GM12878 (cell line): ENCODE measurements around the gene NPY5R. TPM values are rescaled to one million over a fixed set of nuclear protein-coding genes. Genes with fewer than 3 reads are reported as not detected.

Source experiments
- ATAC-seq: fragments of 200-7000 bp; cut with Tn5 transposase; 3 replicates; pipeline ENCODE4 v1.9.1; 2020; ENCODE audit warnings: mild to moderate bottlenecking, moderate library complexity
- BruUV-seq: library from RNA; stranded (reverse); fragments of 400-500 nt; replicated peaks from 2 replicates; lab custom pipeline; 2021; lab: Mats Ljungman, UMichigan
- CTCF ChIA-PET: fragments of 300-600 bp; sonication (Branson Sonifier 250); formaldehyde crosslinking; extraction: SDS; loops from one replicate; lab custom pipeline; 2021; ENCODE audit warnings: inconsistent platforms; lab: Yijun Ruan, JAX
- POLR2A ChIA-PET: fragments of 350-600 bp; formaldehyde crosslinking; extraction: SDS; loops from one replicate; lab custom pipeline; 2021; ENCODE audit warnings: inconsistent platforms; lab: Charles Lee
- RAD21 ChIA-PET: fragments of 300-600 bp; sonication (Branson Sonifier 250); formaldehyde crosslinking; loops from one replicate; lab custom pipeline; 2023; ENCODE audit warnings: antibody characterized with exemption; ENCODE audit not compliant: unreplicated experiment; lab: Charles Lee
- SMC1A ChIA-PET: fragments of 300-600 bp; sonication (Branson Sonifier 250); formaldehyde crosslinking; loops from one replicate; lab custom pipeline; 2023; ENCODE audit not compliant: unreplicated experiment, uncharacterized antibody; lab: Charles Lee
- DNase-seq: peaks from one replicate; pipeline ENCODE4 v3.0.0-alpha.2; 2011; ENCODE audit warnings: low read depth, low spot score
- FAIRE-seq: peaks from 3 replicates; lab custom pipeline; 2011; peaks lifted over from hg19 to GRCh38; lab: Jason Lieb, UNC
- H2AFZ ChIP-seq: 2 replicates; pipeline ENCODE4 v1.6.0; 2011; ENCODE audit warnings: low read depth, low read length, control low read depth; ENCODE audit not compliant: control insufficient read depth
- H3K27ac ChIP-seq: 2 replicates; pipeline ENCODE4 v1.5.1; 2011; ENCODE audit warnings: control low read depth; ENCODE audit not compliant: control insufficient read depth, insufficient read depth
- H3K27me3 ChIP-seq, 2 experiments: replicated peaks in 1 of 2; 2 replicates each; pipeline versions ENCODE4 v1.6.0 to v1.6.1; 2011; ENCODE audit warnings: low read length in 1 of 2; ENCODE audit not compliant: control insufficient read depth in 2 of 2, insufficient read depth in 2 of 2
- H3K36me3 ChIP-seq, 2 experiments: 2 replicates each; pipeline ENCODE4 v1.5.1; 2011; ENCODE audit warnings: low read length in 1 of 2; ENCODE audit not compliant: control insufficient read depth in 2 of 2, insufficient read depth in 2 of 2
- H3K4me1 ChIP-seq: 2 replicates; pipeline ENCODE4 v1.6.1; 2011; ENCODE audit warnings: mild to moderate bottlenecking, low read length, moderate library complexity, mixed read lengths; ENCODE audit not compliant: control insufficient read depth, insufficient read depth
- H3K4me2 ChIP-seq: 2 replicates; pipeline ENCODE4 v1.6.0; 2011; ENCODE audit warnings: control low read depth; ENCODE audit not compliant: control insufficient read depth, insufficient read depth
- H3K4me3 ChIP-seq: fragments of 200-600 bp; sonication (generic); 2 replicates; pipeline ENCODE4 v1.5.1; 2016
- H3K79me2 ChIP-seq: 2 replicates; pipeline ENCODE4 v1.6.0; 2011; ENCODE audit warnings: low read length; ENCODE audit not compliant: control insufficient read depth, insufficient read depth
- H3K9ac ChIP-seq: 2 replicates; pipeline ENCODE4 v1.8.0; 2011; ENCODE audit warnings: low read length, control low read depth, mixed read lengths; ENCODE audit not compliant: control insufficient read depth, insufficient read depth
- H3K9me3 ChIP-seq: replicated peaks from 3 replicates; pipeline ENCODE4 v1.5.1; 2011; ENCODE audit warnings: mild to moderate bottlenecking, low read length; ENCODE audit not compliant: control insufficient read depth, insufficient read depth
- H4K20me1 ChIP-seq: 2 replicates; pipeline ENCODE4 v1.6.0; 2011; ENCODE audit not compliant: control insufficient read depth, insufficient read depth
- BACH1 ChIP-seq: fragments of 450-650 bp; IDR thresholded peaks from 2 replicates; pipeline ENCODE4 v1.6.1; 2017; ENCODE audit warnings: mild to moderate bottlenecking, borderline replicate concordance
- DPF2 ChIP-seq: fragments of 450-650 bp; IDR thresholded peaks from 2 replicates; pipeline ENCODE4 v1.6.1; 2017; ENCODE audit warnings: mild to moderate bottlenecking
- NFYA ChIP-seq: IDR thresholded peaks from 2 replicates; pipeline ENCODE4 v1.6.1; 2011; ENCODE audit warnings: low read depth, mild to moderate bottlenecking, low read length, improper control_type of control experiment, borderline replicate concordance
- NR2F1 ChIP-seq: fragments of 450-650 bp; conservative IDR thresholded peaks from 2 replicates; pipeline ENCODE4 v1.6.1; 2017; ENCODE audit warnings: mild to moderate bottlenecking
- SIN3A ChIP-seq: IDR thresholded peaks from 2 replicates; pipeline ENCODE4 v1.6.1; 2012; ENCODE audit warnings: low read depth, low read length, improper control_type of control experiment
- SIX5 ChIP-seq: IDR thresholded peaks from 2 replicates; pipeline ENCODE4 v1.6.1; 2011; ENCODE audit warnings: mild to moderate bottlenecking, low read depth, low read length, moderate library complexity; ENCODE audit not compliant: severe bottlenecking
- ZSCAN29 ChIP-seq: fragments of 450-650 bp; IDR thresholded peaks from 2 replicates; pipeline ENCODE4 v1.6.1; 2017; ENCODE audit warnings: mild to moderate bottlenecking, moderate library complexity
- ZZZ3 ChIP-seq: IDR thresholded peaks from 2 replicates; pipeline ENCODE4 v1.6.1; 2011; ENCODE audit warnings: low read depth; ENCODE audit not compliant: control insufficient read depth, insufficient read length
- WGBS: methylation state at CpG from one replicate; pipeline ENCODE4 v1.1.6; 2016; ENCODE audit warnings: low lambda C conversion rate; ENCODE audit not compliant: insufficient replicate concordance, insufficient coverage; ENCODE audit errors: missing lambda C conversion rate; 5-methylcytosine and 5-hydroxymethylcytosine counted together
- in situ Hi-C: fragments of 300-500 bp; cut with MboI; formaldehyde crosslinking; loops from 9 replicates; pipeline ENCODE4 v1.14.3; 2018; ENCODE audit warnings: mixed read lengths
- intact Hi-C: fragments of 100-400 bp; cut with micrococcal nuclease; formaldehyde crosslinking; loops from one replicate; pipeline ENCODE4 v1.14.2; 2022; ENCODE audit not compliant: unreplicated experiment
- polyA plus RNA-seq, 11 experiments: library from polyadenylated mRNA; depleted of rRNA in 4 of 11; unstranded in 6 of 11; stranded (reverse) in 5 of 11; fragments of >200 nt; fragmentation: Nextera tagmentation in 4 of 11; fragmentation: Illumina TruSeq in 1 of 11; extraction: Ambion mirVana in 4 of 11; extraction: Trizol in 1 of 11; gene quantifications; 1 replicate in 1 of 11; 2 replicates in 10 of 11; pipeline versions ENCODE4 v1.2.1 to v1.2.3, GENCODE V29; 2011 to 2016; ENCODE audit warnings: inconsistent platforms in 2 of 11, missing spikeins in 2 of 11, low read depth in 1 of 11
- total RNA-seq, 4 experiments: library from RNA; depleted of rRNA in 3 of 4; stranded (reverse); fragments of >200 nt in 3 of 4; fragmentation: Illumina TruSeq in 1 of 4; extraction: Trizol in 1 of 4; gene quantifications; 2 replicates each; pipeline versions ENCODE4 v1.2.1 to v1.2.3, GENCODE V29; 2013 to 2021
- TF ChIP-seq, protein P1 (sequence below): fragments of 450-650 bp; IDR thresholded peaks from 2 replicates; pipeline ENCODE4 v1.6.1; 2016; ENCODE audit warnings: mild to moderate bottlenecking
- TF ChIP-seq, protein P2 (sequence below): fragments of 450-650 bp; formaldehyde crosslinking; IDR thresholded peaks from 2 replicates; pipeline ENCODE4 v1.4.0; 2022; ENCODE audit warnings: mild to moderate bottlenecking, moderate library complexity
- TF ChIP-seq, protein P3 (sequence below): IDR thresholded peaks from 2 replicates; pipeline ENCODE4 v1.6.1; 2012; ENCODE audit warnings: low read depth, low read length, improper control_type of control experiment
- TF ChIP-seq, protein P4 (sequence below): IDR thresholded peaks from 2 replicates; pipeline ENCODE4 v1.6.1; 2011; ENCODE audit warnings: mild to moderate bottlenecking, low read depth, low read length, moderate library complexity; ENCODE audit not compliant: insufficient replicate concordance
- TF ChIP-seq, protein P5 (sequence below): fragments of 450-650 bp; IDR thresholded peaks from 2 replicates; pipeline ENCODE4 v1.6.1; 2017; ENCODE audit warnings: borderline replicate concordance

NPY5R gene
- total and polyA plus RNA-seq, 10 of the 15 experiments (the other 5 are each of a cell fraction or from before 2014, with no cell fraction given), result not detected

DNA sequence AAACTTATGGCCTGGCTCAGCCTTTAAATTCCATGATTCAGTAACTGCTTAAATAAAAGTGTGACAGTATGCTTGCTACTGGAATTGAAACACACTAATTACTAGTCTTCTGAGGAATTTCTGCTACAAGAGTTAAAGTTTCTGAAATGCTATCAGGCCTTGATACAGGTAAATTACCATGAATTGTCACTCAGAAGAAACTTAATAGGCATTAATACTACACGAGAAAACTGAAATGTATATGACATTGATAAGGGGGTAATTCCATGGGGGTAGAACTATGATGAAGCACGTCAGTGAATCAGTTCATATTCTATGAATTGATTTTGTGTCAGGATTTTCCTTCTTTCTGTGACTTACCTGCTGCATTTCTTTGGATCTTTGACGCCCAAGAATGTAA lies 8.3 kb upstream of the NPY5R start (continued):
- TF ChIP-seq, protein P1, sequence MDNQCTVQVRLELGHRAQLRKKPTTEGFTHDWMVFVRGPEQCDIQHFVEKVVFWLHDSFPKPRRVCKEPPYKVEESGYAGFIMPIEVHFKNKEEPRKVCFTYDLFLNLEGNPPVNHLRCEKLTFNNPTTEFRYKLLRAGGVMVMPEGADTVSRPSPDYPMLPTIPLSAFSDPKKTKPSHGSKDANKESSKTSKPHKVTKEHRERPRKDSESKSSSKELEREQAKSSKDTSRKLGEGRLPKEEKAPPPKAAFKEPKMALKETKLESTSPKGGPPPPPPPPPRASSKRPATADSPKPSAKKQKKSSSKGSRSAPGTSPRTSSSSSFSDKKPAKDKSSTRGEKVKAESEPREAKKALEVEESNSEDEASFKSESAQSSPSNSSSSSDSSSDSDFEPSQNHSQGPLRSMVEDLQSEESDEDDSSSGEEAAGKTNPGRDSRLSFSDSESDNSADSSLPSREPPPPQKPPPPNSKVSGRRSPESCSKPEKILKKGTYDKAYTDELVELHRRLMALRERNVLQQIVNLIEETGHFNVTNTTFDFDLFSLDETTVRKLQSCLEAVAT, result no peak
- no peak for TF ChIP-seq NFYA
- TF ChIP-seq ZZZ3, result no peak
- TF ChIP-seq SIX5, result no peak
- TF ChIP-seq SIN3A, result no peak
- TF ChIP-seq, all 136 proteins: peak for 0

DNA sequence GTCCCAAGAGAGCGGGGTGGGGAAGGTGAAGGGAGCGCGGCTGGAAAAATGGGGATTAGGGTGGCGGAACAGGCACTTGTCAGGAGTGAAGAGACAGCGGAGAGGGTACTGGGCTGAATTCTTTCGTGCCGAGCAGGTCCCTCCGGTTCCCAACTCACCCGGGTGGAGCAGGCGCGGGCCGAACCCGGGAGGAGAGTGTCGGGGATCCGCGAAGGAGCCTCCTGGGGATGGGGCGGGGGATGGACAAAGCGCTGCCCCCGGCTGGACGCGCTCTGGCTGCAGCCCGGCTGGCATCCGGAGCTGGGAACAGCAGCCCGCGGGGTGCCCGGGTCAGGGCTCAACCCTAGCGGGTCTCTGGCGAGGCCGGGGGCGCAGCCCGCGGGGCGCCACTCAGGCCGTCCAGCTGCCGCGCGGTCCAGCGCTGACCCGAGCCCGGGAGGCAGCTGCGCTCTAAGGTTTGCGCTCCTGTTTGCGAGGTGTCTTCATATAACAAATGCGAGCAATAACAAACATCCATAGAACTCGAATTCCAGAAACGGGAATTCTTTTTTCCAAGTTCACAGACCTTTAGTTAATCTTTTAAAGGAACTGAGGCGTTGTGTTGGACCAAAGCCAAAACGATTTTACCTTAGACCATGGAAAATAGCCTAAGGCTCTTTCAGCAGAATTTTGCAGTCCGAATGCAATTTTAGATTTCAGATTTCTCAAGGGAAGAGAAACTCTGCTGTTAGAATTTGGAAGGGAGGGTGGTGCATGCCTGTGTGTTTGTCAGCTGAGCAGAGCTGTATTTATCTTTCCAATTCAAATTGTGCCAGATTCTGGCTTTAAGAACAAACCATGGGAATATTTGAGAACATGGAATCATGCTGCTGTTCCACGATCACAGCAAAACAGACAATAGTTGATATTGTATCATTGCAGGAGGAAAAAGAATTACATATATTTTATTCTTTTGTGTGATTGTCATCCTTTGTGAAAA lies 744 bp downstream of the NPY5R start:
- Histone ChIP-seq H3K4me1 (no peaks in the 10 kb centered on the region), H3K4me3 (no peak overlapping the region), H3K9me3 (no peaks in the 10 kb centered on the region), H2AFZ (no peak overlapping the region), H3K4me2 (no peak overlapping the region), H4K20me1 (no peaks in the 10 kb centered on the region), H3K9ac (no peak overlapping the region), H3K36me3 (no peaks in the 10 kb centered on the region), H3K79me2 (no peaks in the 10 kb centered on the region), H3K27ac (no peak overlapping the region), H3K27me3 (peaks cover 2 to 5% of the 10 kb centered on the region in 2 experiments)
- intact Hi-C loops (no loop called here), in situ Hi-C loops (no loop called here)
- RAD21 ChIA-PET, result no interaction called here
- POLR2A ChIA-PET, result no interaction called here
- SMC1A ChIA-PET, result no interaction called here
- DNase-seq (no peak), FAIRE-seq (no peak), ATAC-seq (no peak)
- 47% methylated on average over 46 of the region's 50 CpGs for WGBS
- CTCF ChIA-PET, result no interaction called here
- BruUV-seq, result no TSS peak
- TF ChIP-seq, protein P2, sequence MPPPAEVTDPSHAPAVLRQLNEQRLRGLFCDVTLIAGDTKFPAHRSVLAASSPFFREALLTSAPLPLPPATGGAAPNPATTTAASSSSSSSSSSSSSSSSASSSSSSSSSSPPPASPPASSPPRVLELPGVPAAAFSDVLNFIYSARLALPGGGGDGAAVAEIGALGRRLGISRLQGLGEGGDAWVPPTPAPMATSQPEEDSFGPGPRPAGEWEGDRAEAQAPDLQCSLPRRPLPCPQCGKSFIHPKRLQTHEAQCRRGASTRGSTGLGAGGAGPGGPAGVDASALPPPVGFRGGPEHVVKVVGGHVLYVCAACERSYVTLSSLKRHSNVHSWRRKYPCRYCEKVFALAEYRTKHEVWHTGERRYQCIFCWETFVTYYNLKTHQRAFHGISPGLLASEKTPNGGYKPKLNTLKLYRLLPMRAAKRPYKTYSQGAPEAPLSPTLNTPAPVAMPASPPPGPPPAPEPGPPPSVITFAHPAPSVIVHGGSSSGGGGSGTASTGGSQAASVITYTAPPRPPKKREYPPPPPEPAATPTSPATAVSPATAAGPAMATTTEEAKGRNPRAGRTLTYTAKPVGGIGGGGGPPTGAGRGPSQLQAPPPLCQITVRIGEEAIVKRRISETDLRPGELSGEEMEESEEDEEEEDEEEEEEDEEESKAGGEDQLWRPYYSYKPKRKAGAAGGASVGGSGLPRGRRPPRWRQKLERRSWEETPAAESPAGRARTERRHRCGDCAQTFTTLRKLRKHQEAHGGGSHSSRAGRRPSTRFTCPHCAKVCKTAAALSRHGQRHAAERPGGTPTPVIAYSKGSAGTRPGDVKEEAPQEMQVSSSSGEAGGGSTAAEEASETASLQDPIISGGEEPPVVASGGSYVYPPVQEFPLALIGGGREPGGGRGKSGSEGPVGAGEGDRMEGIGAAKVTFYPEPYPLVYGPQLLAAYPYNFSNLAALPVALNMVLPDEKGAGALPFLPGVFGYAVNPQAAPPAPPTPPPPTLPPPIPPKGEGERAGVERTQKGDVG (CRISPR knock-in tag), result no peak
- TF ChIP-seq BACH1 (no peak), ZSCAN29 (no peak), DPF2 (no peak), NR2F1 (no peak)
- TF ChIP-seq, protein P3, sequence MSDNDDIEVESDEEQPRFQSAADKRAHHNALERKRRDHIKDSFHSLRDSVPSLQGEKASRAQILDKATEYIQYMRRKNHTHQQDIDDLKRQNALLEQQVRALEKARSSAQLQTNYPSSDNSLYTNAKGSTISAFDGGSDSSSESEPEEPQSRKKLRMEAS, result no peak
- TF ChIP-seq, protein P4, sequence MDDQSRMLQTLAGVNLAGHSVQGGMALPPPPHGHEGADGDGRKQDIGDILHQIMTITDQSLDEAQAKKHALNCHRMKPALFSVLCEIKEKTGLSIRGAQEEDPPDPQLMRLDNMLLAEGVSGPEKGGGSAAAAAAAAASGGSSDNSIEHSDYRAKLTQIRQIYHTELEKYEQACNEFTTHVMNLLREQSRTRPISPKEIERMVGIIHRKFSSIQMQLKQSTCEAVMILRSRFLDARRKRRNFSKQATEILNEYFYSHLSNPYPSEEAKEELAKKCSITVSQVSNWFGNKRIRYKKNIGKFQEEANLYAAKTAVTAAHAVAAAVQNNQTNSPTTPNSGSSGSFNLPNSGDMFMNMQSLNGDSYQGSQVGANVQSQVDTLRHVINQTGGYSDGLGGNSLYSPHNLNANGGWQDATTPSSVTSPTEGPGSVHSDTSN, result no peak
- TF ChIP-seq, protein P5, sequence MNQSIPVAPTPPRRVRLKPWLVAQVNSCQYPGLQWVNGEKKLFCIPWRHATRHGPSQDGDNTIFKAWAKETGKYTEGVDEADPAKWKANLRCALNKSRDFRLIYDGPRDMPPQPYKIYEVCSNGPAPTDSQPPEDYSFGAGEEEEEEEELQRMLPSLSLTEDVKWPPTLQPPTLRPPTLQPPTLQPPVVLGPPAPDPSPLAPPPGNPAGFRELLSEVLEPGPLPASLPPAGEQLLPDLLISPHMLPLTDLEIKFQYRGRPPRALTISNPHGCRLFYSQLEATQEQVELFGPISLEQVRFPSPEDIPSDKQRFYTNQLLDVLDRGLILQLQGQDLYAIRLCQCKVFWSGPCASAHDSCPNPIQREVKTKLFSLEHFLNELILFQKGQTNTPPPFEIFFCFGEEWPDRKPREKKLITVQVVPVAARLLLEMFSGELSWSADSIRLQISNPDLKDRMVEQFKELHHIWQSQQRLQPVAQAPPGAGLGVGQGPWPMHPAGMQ, result no peak
